ENCODE results near the gene NANS. TPM values are rescaled to one million over a fixed set of nuclear protein-coding genes. Genes with fewer than 3 reads are reported as not detected.

Gene NANS
- total and polyA plus RNA-seq, 2 of the 13 experiments (the other 11 are each of a cell fraction or from before 2014, with no cell fraction given) = 86.9 to 203 TPM

GRCh38 chr9:98118640-98119601 lies 62.4 kb downstream of the NANS start, which contains the start of gene TRIM14 (continued):
- TF ChIP-seq SNAPC4 (CRISPR knock-in tag; IDR thresholded peaks at IDR 0.05) (no peak), ZSCAN5A (CRISPR knock-in tag; IDR thresholded peaks at IDR 0.05; ENCODE audit: borderline replicate concordance) (no peak), SNAPC2 (CRISPR knock-in tag; IDR thresholded peaks at IDR 0.05) (no peak), ZNF713 (CRISPR knock-in tag; IDR thresholded peaks at IDR 0.05) (no peak), ZNF781 (CRISPR knock-in tag; IDR thresholded peaks at IDR 0.05; ENCODE audit: borderline replicate concordance, not compliant biosample characterization) (no peak), ZNF180 (CRISPR knock-in tag; IDR thresholded peaks at IDR 0.05; ENCODE audit: borderline replicate concordance, low read depth) (no peak), ESRRA (CRISPR knock-in tag; IDR thresholded peaks at IDR 0.05; ENCODE audit: low read depth) (peak; percentile 36), ZBTB20 (CRISPR knock-in tag; IDR thresholded peaks at IDR 0.05; ENCODE audit: borderline replicate concordance, low read depth) (0 out of 2 replicates have a peak, but pooled peaks have one; percentile 20), SAP130 (CRISPR knock-in tag; IDR thresholded peaks at IDR 0.05; ENCODE audit: low read depth) (peak; percentile 74), KLF16 (CRISPR knock-in tag; IDR thresholded peaks at IDR 0.05) (peak; percentile 7 to 84; a peak in 2 of 4 replicates), ZNF75D (CRISPR knock-in tag; IDR thresholded peaks at IDR 0.05; ENCODE audit: borderline replicate concordance) (no peak), ZNF24 (IDR thresholded peaks at IDR 0.05) (no peak), ZNF772 (CRISPR knock-in tag; IDR thresholded peaks at IDR 0.05) (peak; percentile 38; the same call in 1 of the 2 replicates), ZNF652 (CRISPR knock-in tag; IDR thresholded peaks at IDR 0.05; ENCODE audit: borderline replicate concordance, low read depth) (no peak), PLSCR1 (CRISPR knock-in tag; IDR thresholded peaks at IDR 0.05; ENCODE audit: borderline replicate concordance) (no peak), CHCHD3 (CRISPR knock-in tag; IDR thresholded peaks at IDR 0.05) (0 out of 2 replicates have a peak, but pooled peaks have one; percentile 45), ZNF367 (CRISPR knock-in tag; IDR thresholded peaks at IDR 0.05; ENCODE audit: borderline replicate concordance) (no peak; the same call in 1 of the 2 replicates), AKAP8 (CRISPR knock-in tag; IDR thresholded peaks at IDR 0.05) (peak; percentile 62; the same call in 1 of the 2 replicates)

Data from HepG2 (cell line).